Fibroblast of lung (primary cell): ENCODE measurements around the gene HLA-DMA. TPM values are rescaled to one million over a fixed set of nuclear protein-coding genes. Genes with fewer than 3 reads are reported as not detected.
A peak's percentile ranks its signal among the peaks of the same experiment; 100 is the strongest.

Experiments used
- DNase-seq, 2 donors: peaks; one replicate each; pipeline versions ENCODE4 v3.0.0 to v3.0.0-alpha.2; 2010; ENCODE audit warnings: low read depth in 2 of 2
- H2AFZ ChIP-seq: 2 replicates; pipeline ENCODE4 v1.5.1; 2012; ENCODE audit warnings: low read length, control low read depth, inconsistent platforms
- H3K27ac ChIP-seq: 2 replicates; pipeline ENCODE4 v1.5.1; 2011; ENCODE audit warnings: low read length, control low read depth; ENCODE audit not compliant: insufficient read depth
- H3K27me3 ChIP-seq: 2 replicates; pipeline ENCODE4 v1.5.1; 2011; ENCODE audit warnings: mild to moderate bottlenecking, low read length; ENCODE audit not compliant: control insufficient read depth, insufficient read depth
- H3K36me3 ChIP-seq: 2 replicates; pipeline ENCODE4 v1.5.1; 2011; ENCODE audit warnings: low read length; ENCODE audit not compliant: control insufficient read depth, insufficient read depth
- H3K4me1 ChIP-seq: 2 replicates; pipeline ENCODE4 v1.5.1; 2011; ENCODE audit warnings: low read length; ENCODE audit not compliant: control insufficient read depth, insufficient read depth; ENCODE audit errors: extremely low read depth
- H3K4me2 ChIP-seq: 2 replicates; pipeline ENCODE4 v1.5.1; 2011; ENCODE audit warnings: low read length, control low read depth; ENCODE audit not compliant: insufficient read depth; ENCODE audit errors: extremely low read depth
- H3K4me3 ChIP-seq, 4 experiments: fragments of 200-600 bp in 1 of 4; sonication (generic) in 1 of 4; replicated peaks in 1 of 4; 2 replicates each; pipeline ENCODE4 v1.5.1; 2011 to 2016; ENCODE audit warnings: low read length in 4 of 4, low read depth in 3 of 4, mild to moderate bottlenecking in 3 of 4, control low read depth in 2 of 4, inconsistent platforms in 1 of 4, mixed read lengths in 1 of 4; ENCODE audit not compliant: insufficient read depth in 1 of 4; ENCODE audit errors: control extremely low read depth in 1 of 4
- H3K79me2 ChIP-seq: 2 replicates; pipeline ENCODE4 v1.5.1; 2012; ENCODE audit warnings: mild to moderate bottlenecking, low read length, inconsistent platforms; ENCODE audit not compliant: control insufficient read depth, insufficient read depth
- H3K9ac ChIP-seq: 2 replicates; pipeline ENCODE4 v1.5.1; 2011; ENCODE audit warnings: mild to moderate bottlenecking, low read length, control low read depth; ENCODE audit not compliant: insufficient read depth
- H3K9me3 ChIP-seq: 2 replicates; pipeline ENCODE4 v1.5.1; 2012; ENCODE audit warnings: low read depth, low read length; ENCODE audit not compliant: control insufficient read depth, insufficient read depth
- H4K20me1 ChIP-seq: 2 replicates; pipeline ENCODE4 v1.5.1; 2011; ENCODE audit warnings: low read length; ENCODE audit not compliant: control insufficient read depth, insufficient read depth; ENCODE audit errors: extremely low read depth
- EZH2 ChIP-seq: IDR thresholded peaks from 2 replicates; pipeline ENCODE4 v1.5.1; 2012; ENCODE audit warnings: low read length, control low read depth, mild to moderate bottlenecking; ENCODE audit errors: missing control alignments
- polyA plus RNA-seq, 2 donors: library from polyadenylated mRNA; depleted of rRNA in 1 of 2; stranded (reverse) in 1 of 2; unstranded in 1 of 2; fragments of >200 nt; gene quantifications; 2 replicates each; pipeline ENCODE4 v1.2.1, GENCODE V29; 2011 to 2012; ENCODE audit warnings: missing spikeins in 1 of 2
- total RNA-seq: library from RNA; depleted of rRNA; stranded (reverse); fragments of >200 nt; gene quantifications from 2 replicates; pipeline ENCODE4 v1.2.1, GENCODE V29; 2014
- TF ChIP-seq, protein P1 (sequence below), 2 donors: IDR thresholded peaks in 1 of 2; conservative IDR thresholded peaks in 1 of 2; 1 replicate in 1 of 2; 2 replicates in 1 of 2; pipeline ENCODE4 v1.5.1; 2011 to 2012; ENCODE audit warnings: low read length in 2 of 2, control low read depth in 1 of 2, inconsistent platforms in 1 of 2, low read depth in 1 of 2, mild to moderate bottlenecking in 1 of 2

Gene HLA-DMA
- total and polyA plus RNA-seq, 2 donors (not counting 1 experiment from before 2014, with no cell fraction given) = 7.1 to 12.1 TPM

DNA sequence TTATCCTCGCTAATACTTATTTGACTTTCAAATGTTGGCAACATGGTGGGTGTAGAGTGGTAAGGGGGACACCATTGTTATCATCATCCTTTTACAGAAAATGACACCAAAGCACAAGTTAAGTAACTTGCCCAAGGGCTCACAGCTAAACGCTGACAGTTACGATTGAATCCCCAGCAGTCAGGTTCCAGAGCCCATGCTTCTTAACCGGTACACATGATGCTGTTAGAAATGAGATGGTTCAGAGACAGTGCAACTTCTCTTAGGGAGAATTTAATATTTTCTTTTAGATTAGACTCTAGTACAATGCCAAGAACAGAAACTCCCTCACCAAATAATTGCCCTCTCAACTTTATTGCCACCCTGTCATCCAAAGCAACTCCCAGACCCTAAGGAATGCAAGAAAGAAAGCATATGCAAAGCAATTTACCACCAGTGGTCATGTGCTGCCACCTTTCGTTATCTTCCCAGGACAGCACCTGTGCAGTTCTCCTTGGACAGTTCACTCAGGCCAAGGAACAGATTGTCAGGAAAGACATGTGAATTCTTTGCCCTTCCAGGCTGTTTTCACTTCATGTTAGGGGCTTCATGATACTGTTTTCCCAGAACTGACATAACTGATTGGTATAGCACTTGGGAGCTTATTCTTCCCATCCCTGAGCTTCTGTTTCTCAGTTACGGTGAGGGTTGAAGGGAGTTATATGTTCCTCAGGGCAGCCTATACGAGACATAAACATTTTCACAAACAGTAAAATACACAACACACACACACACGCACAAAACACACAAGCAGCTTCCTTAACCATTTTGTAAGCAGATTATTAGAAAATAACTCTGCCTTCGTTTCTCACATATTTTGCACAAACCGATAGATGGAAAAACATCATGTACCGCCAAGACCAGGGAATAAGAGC, 5.1 kb downstream of the HLA-DMA start:
- peak; percentile 12 to 54 for DNase-seq
- TF ChIP-seq, protein P1, sequence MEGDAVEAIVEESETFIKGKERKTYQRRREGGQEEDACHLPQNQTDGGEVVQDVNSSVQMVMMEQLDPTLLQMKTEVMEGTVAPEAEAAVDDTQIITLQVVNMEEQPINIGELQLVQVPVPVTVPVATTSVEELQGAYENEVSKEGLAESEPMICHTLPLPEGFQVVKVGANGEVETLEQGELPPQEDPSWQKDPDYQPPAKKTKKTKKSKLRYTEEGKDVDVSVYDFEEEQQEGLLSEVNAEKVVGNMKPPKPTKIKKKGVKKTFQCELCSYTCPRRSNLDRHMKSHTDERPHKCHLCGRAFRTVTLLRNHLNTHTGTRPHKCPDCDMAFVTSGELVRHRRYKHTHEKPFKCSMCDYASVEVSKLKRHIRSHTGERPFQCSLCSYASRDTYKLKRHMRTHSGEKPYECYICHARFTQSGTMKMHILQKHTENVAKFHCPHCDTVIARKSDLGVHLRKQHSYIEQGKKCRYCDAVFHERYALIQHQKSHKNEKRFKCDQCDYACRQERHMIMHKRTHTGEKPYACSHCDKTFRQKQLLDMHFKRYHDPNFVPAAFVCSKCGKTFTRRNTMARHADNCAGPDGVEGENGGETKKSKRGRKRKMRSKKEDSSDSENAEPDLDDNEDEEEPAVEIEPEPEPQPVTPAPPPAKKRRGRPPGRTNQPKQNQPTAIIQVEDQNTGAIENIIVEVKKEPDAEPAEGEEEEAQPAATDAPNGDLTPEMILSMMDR (conservative IDR thresholded peaks at IDR 0.05 in 1 of 2, IDR thresholded peaks at IDR 0.05 in 1 of 2; ENCODE audit: low read depth in 1 of 2, low read length in 2 of 2) = peak; percentile 14 to 45
- no peak for TF ChIP-seq EZH2

DNA sequence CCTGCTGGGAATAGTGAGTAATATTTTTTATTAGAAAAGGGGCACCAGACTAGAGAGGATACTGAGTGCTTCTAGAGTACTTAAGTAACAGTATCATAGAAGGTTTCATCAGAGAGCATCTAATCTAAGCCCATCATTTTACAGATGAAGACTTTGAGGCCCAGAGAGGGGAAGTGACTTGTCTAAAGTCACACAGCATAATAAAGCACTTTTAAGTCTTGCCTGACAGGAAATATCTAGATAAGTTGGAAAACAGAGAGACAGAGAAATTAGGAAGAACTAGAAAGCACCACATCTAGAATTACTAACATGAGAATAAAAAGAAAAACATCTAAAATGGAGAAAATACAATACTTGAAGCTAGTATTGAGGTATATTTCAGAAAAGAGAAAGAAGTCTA, 6.0 kb downstream of the HLA-DMA start:
- no peaks in the 10 kb centered on the region for H3K79me2 ChIP-seq
- no peaks in the 10 kb centered on the region for H3K27me3 ChIP-seq
- H3K4me3 ChIP-seq = no peak overlapping the region
- H3K4me1 ChIP-seq = peaks cover 4% of the 10 kb centered on the region
- no peaks in the 10 kb centered on the region for H4K20me1 ChIP-seq
- H3K9ac ChIP-seq = no peak overlapping the region
- no peak overlapping the region for H2AFZ ChIP-seq
- H3K4me2 ChIP-seq = no peak overlapping the region
- TF ChIP-seq, protein P1 (conservative IDR thresholded peaks at IDR 0.05 in 1 of 2, IDR thresholded peaks at IDR 0.05 in 1 of 2; ENCODE audit: low read depth in 1 of 2, low read length in 2 of 2) = no peak
- no peak for TF ChIP-seq EZH2
- no peak for DNase-seq
- H3K27ac ChIP-seq = no peak overlapping the region
- H3K36me3 ChIP-seq = no peaks in the 10 kb centered on the region
- no peaks in the 10 kb centered on the region for H3K9me3 ChIP-seq

More for the DNA sequence above, 5.1 kb downstream of the HLA-DMA start:
- peaks cover 4% of the 10 kb centered on the region for H3K4me1 ChIP-seq
- H3K4me3 ChIP-seq = no peak overlapping the region
- no peaks in the 10 kb centered on the region for H4K20me1 ChIP-seq
- H3K79me2 ChIP-seq = no peaks in the 10 kb centered on the region
- H3K27me3 ChIP-seq = no peaks in the 10 kb centered on the region
- H3K4me2 ChIP-seq = no peak overlapping the region
- H3K27ac ChIP-seq = no peak overlapping the region
- no peaks in the 10 kb centered on the region for H3K36me3 ChIP-seq
- H3K9ac ChIP-seq = no peak overlapping the region
- no peaks in the 10 kb centered on the region for H3K9me3 ChIP-seq
- no peak overlapping the region for H2AFZ ChIP-seq

GRCh38 chr6:32945953-32946352, 6.9 kb downstream of the HLA-DMA start:
- H4K20me1 ChIP-seq = no peaks in the 10 kb centered on the region
- H3K4me3 ChIP-seq = no peak overlapping the region
- H2AFZ ChIP-seq = no peak overlapping the region
- H3K9me3 ChIP-seq = no peaks in the 10 kb centered on the region
- no peak overlapping the region for H3K4me2 ChIP-seq
- H3K79me2 ChIP-seq = no peaks in the 10 kb centered on the region
- no peak for DNase-seq
- peaks cover 4% of the 10 kb centered on the region for H3K4me1 ChIP-seq
- H3K27me3 ChIP-seq = no peaks in the 10 kb centered on the region
- no peak overlapping the region for H3K9ac ChIP-seq
- TF ChIP-seq, protein P1 (conservative IDR thresholded peaks at IDR 0.05 in 1 of 2, IDR thresholded peaks at IDR 0.05 in 1 of 2; ENCODE audit: low read depth in 1 of 2, low read length in 2 of 2) = no peak
- TF ChIP-seq EZH2 = no peak
- H3K27ac ChIP-seq = no peak overlapping the region
- H3K36me3 ChIP-seq = no peaks in the 10 kb centered on the region
